GM23248 (cell line): ENCODE data around the gene HPN.

Experiments used
- EZH2 ChIP-seq: fragments of 200-600 bp; sonication (generic); IDR thresholded peaks from 2 replicates; pipeline ENCODE4 v1.6.1; 2018; ENCODE audit warnings: antibody characterized with exemption, mild to moderate bottlenecking; ENCODE audit not compliant: insufficient read depth, poor library complexity, severe bottlenecking
- EZH2phosphoT487 ChIP-seq: fragments of 200-600 bp; sonication (generic); IDR thresholded peaks from 2 replicates; pipeline ENCODE4 v1.6.1; 2018; ENCODE audit warnings: antibody characterized with exemption, moderate library complexity, mild to moderate bottlenecking, low read depth; ENCODE audit not compliant: insufficient read depth

DNA sequence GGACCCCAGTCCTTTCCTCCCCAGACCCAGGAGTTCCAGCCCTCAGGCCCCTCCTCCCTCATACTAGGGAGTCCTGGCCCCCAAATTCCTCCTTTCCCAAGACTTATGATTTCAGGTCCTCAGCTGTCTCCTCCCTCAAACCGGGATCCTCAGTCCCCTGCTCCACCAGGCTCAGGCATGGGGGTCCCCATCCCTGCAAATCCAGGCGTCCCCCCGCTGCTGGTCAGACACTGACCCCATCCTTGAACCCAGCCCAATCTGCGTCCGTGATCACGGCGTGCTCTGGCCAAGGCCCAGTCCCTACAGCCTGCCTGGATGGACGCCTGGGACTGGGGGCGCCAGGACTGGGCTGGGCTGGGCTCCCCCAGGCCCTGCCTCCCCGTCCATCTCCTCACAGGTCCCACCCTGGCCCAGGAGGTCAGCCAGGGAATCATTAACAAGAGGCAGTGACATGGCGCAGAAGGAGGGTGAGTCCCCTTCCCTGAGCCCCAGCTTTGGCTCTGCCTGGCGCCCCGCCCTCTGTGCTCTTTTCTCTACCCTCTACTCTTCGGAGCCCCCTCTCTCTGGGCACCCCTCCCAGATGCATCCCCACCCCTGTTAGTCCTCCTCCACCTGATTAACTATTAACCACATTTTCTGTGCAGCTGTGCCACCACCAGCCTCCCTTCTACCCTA, 672 bp downstream of the HPN start:
- TF ChIP-seq EZH2phosphoT487 (no peak), EZH2 (no peak)
